Activated CD8-positive, alpha-beta memory T cell treated with anti-CD3 and anti-CD28 coated beads for 36 hours (primary cell): ENCODE measurements around the gene MORN1. TPM values are rescaled to one million over a fixed set of nuclear protein-coding genes. Genes with fewer than 3 reads are reported as not detected.
"Not testable (repeated sequence)": the region's sequence is repeated elsewhere in the genome, so short reads cannot be mapped to it uniquely, and the experiment has no call there.

Experiments
- CTCF ChIA-PET: fragments of 350-600 bp; sonication (Branson Sonifier 250); formaldehyde crosslinking; loops from one replicate; lab custom pipeline; 2021; ENCODE audit warnings: antibody characterized with exemption; lab: Charles Lee
- POLR2A ChIA-PET: fragments of 350-600 bp; sonication (Branson Sonifier 250); formaldehyde crosslinking; loops from one replicate; lab custom pipeline; 2021; ENCODE audit warnings: antibody characterized with exemption; lab: Charles Lee
- total RNA-seq, 2 experiments: library from RNA; stranded (reverse); gene quantifications; one replicate each; pipeline ENCODE4 v1.2.3, GENCODE V29; 2021

The MORN1 gene
- total RNA-seq, result 1 to 10 TPM; 8.7 to 9.9 TPM

DNA sequence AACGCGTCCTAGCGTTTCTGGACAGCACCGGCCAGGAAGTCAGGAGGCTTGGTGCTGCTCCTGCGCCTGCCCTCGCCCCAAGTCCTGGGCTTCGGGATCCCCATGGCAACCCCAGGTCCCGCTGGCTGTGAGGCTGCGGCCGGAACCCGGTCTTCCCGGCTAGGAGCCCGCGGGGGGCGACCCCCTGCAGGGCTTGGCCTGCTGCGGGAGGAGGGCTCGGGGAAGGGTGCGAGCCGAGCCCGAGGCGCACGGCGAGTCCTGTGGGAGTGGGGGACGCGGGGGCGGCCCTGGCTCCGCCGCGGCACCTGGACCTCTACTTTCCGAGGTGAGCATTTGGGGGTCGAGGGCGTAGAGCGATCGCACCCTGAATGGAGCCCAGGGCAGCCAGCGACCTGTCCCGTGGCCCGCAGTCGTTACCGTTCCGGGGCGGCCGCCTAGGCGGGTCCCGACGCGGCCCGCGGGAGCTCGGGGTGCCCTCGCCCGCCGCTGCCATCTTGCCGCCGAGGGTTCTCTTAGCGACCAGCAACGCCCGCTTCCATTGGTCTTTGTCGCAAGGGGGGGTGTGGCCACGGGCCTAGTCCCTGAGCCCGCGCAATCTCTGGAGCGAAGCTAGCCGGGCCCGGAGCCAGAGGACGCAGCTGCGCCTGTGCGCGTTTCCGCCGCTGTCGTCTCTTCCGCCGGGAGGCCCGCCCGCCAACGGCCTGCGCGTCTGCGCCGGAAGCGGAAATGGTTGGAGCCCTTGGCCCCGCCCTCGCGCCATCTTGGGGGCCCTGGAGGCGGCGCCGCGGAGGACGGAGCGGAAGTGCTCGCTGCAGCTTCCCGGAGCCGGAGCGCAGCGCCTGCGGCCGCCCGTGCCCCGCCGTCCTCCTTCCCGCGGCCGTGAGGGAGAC lies at the start of gene MORN1, which contains the start of gene RER1:
Gene MORN1 (minus strand): TSS at position 514 of the 890 bp plus-strand sequence. CDS start 21 bp downstream, at position 493.
Gene RER1 (plus strand): TSS at position 801 of the 890 bp plus-strand sequence. CDS start 3,950 bp downstream, outside the sequence.
- POLR2A ChIA-PET, result interaction anchor here (0.7 to 1.1 kb wide), 8 partner anchors 25 to 196 kb away, joined by 3 to 6 read pairs (median 4); partner anchors contain the start of gene FAAP20

DNA sequence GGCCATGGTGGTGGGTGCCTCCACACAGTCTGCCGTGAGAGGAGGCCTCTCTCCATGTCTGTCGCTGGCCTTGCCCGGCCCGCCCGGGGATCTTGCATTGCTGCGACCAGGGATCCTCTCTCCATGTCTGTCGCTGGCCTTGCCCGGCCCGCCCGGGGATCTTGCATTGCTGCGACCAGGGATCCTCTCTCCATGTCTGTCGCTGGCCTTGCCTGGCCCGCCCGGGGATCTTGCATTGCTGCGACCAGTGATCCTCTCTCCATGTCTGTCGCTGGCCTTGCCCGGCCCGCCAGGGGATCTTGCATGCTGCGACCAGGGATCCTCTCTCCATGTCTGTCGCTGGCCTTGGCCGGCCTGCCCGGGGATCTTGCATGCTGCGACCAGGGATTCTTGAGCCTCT lies 49.0 kb upstream of the MORN1 start:
- CTCF ChIA-PET, POLR2A ChIA-PET: not testable (repeated sequence)

More for the DNA sequence above, at the start of gene MORN1, which contains the start of gene RER1:
- CTCF ChIA-PET, result interaction anchor here (0.8 to 2.3 kb wide), 4 partner anchors 9 to 196 kb away, joined by 3 to 12 read pairs (median 7); partner anchors contain the start of gene FAAP20

DNA sequence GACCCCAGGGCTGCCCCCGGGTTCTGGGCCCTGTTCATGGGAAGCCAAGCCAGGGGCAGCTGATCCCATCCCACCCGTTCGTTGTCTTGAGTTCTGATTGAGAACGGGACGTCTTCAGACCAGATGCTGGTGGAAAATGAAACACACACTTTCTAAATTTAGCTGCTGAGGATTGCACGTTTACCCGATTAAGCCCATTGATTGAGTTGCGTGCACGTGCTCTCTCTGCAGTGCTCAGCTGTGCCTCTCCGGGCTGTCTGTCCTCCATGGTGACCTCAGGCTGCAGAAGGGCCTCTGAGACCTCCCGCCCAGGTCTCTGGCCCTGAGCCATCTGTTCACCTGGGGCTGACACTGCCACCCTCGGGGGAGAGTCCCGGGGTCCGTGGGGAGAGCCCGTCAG lies 48.0 kb upstream of the MORN1 start:
- POLR2A ChIA-PET, result no interaction called here

DNA sequence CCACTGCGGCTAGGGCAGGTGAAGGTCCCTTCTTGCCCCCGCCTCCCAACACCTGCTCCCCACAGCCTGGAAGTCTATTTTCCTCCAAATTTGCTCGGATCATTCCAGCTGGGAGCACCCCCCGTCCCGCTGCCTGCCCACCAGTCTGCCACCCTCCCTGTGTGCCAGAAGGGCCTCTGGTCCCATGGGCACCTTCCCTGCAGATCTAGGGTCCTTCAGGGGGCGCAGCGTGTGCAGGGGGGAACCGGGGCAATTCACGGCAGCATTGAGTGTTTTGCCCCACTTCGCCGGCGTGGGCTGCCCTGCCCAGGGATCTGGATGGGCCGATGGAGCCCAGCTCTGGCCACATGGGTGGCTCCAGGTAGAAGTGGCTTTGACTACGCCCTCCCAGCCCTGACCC lies 47.3 kb upstream of the MORN1 start:
- ChIA-PET POLR2A (no interaction called here), CTCF (no interaction called here)

More for the DNA sequence above, 48.0 kb upstream of the MORN1 start:
- CTCF ChIA-PET, result interaction anchor here (1.0 kb wide), 1 partner anchor 9 kb away, joined by 3 read pairs; no protein-coding TSS in a partner anchor

DNA sequence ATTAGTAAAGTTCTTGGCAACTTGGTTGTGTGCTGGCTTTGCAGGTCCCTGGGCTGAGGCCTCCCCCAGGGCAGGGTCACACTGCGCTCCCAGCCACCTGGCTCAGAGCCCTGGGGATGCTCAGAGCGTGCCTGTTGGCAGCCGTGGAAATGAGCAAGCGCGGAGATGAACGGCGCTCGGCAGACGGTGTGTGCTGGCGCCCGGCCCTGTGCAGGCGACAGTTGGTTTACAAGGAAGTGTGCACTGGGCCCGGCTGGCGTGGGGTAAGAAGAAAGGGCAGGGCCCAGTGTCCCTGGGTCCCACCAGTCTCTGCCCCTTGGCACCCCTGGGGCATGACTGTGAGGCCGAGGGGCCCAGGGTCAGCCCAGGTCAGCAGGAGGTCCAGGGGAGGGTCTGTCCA lies 46.7 kb upstream of the MORN1 start:
- ChIA-PET POLR2A (no interaction called here), CTCF (no interaction called here)

DNA sequence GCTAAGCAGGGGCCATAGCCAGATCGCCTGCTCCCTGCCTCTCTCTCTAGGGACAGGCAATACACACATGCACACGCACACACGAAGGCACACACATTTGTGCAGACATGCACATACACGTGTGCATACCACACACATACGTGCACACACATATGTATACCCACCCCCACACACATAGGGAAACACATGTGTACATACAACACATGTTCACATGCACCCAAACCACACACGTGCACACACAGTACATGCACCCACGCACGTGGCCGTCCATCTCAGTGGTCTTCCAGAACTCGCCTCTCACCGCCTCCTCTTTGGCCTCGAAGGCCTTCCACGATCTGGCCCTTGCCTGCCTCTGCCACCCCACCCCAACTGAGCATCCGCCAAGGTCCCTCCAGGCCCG lies 46.3 kb upstream of the MORN1 start:
- POLR2A ChIA-PET, result no interaction called here
- CTCF ChIA-PET, result no interaction called here

DNA sequence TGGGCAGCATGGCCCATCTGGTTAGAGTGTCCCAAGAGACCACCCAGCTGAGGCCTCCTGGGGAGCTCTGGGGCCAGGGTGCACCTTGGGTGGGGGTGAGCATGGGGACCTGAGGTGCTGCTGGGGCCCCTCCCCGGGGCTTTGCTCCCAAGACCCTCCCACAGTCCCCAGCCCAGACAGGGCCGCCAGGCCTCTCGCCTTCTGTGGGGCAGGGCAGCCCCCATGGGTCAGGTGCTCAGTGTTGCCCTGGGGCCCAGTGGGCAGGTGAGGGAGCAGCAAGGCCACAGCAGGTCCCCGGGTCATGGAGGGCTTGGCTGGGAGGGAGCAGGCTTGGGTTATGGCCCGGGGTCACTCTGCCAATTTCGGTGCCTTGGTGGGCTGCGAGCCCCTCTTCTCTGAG lies 45.5 kb upstream of the MORN1 start:
- ChIA-PET POLR2A (no interaction called here), CTCF (no interaction called here)

DNA sequence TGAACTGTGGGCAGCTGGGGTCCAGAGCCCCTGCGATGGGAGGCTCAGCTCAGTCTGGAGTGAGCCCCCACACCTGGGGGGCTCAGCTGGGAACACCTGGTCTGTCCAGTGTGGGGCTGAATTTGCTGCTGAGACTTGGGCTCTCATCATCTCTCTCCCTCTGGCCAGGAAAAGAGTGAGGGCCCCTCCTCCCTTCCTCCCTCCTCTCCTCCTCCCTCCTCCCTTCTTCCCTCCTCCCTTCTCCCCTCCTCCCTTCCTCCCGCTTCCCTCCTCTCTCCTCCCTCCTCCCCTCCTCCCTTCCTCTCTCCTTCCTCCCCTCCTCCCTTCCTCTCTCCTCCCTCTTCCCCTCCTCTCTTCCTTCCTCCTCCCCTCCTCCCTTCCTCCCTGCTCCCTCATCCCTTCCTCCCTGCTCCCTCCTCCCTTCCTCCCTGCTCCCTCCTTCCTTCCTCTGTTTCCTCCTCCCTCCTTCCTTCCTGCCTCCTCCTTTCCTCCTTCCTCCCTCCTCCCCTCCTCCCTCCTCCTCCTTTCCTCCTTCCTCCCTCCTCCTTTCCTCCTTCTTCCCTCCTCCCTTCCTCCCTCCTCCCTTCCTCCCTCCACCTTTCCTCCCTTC lies 44.5 kb upstream of the MORN1 start:
- CTCF ChIA-PET, result no interaction called here
- POLR2A ChIA-PET, result no interaction called here

DNA sequence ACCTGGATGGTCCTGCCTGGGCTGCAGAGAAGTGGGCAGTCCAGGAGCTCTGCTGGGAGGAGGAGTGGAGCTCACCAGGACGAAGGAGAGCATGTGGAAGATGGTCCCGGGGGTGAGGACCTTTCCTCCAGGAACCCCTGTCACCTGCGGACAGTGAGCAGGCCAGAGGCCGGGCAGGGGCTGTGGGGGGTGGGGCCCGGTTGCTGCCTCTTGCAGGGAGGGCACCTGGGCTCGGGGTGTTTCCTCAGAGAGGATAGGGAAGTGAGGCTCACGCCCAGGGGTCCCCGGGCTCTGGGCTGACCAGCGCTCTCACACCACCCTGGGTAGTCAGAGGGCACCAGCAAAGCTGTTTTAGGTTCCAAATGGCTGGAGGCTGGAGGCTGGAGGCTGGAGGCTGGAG lies 43.7 kb upstream of the MORN1 start:
- ChIA-PET CTCF (no interaction called here), POLR2A (no interaction called here)

DNA sequence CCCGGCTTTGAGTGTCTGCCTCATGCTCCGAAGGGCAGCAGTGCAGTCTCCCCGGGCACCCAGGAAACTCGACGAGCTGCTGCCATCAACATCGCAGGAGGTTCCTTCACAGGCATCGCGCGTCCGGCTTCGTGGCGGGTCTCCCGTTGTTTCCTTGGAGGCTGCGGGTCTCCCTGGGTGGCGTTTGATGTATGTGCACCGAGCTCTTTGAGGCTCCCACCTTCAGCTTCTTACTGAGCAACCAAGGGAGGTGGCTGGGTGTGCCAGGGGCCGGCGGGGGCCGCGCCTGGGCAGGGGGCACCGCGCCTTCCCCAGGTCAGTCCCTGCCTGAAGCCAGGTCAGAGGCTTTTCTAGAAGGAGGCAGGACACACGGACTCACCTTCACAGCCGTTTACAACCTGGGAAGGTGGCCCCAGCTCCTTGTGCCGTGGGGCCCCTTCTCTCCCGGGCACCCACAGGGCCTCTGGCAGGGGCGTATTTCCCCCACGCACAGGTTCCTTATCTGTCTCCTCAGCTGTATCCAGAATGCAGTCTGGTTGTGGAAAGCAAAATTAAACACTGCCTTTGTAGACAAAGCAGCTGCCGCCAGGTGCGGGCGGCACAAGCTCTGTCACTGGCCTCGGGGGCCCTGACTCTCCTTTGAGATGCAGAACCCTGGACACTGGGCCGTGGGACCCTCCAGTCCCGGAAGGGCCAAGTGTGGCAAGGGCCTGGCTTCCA lies 42.7 kb upstream of the MORN1 start:
- ChIA-PET CTCF (no interaction called here), POLR2A (no interaction called here)

DNA sequence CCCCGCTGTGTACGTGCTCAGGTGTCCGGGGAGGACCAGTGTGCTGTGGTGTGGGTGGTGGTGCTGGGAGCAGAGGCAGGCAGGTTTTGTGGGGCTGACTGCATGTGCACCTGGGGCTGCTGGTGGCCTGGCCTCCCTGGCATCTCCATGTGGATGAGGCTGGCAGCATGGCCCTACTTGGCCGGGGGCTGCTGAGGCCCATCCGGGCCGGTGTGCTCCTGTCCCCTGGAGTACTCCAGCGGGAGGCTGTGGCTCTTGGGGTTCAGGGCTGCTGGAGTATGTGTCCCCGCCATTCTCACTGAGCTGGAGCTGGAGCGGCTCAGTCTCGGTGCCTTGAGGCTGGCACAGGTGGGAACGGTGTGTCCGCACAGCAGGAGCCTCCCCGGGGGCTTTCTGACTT lies 41.8 kb upstream of the MORN1 start:
- CTCF ChIA-PET, result no interaction called here
- POLR2A ChIA-PET, result no interaction called here

DNA sequence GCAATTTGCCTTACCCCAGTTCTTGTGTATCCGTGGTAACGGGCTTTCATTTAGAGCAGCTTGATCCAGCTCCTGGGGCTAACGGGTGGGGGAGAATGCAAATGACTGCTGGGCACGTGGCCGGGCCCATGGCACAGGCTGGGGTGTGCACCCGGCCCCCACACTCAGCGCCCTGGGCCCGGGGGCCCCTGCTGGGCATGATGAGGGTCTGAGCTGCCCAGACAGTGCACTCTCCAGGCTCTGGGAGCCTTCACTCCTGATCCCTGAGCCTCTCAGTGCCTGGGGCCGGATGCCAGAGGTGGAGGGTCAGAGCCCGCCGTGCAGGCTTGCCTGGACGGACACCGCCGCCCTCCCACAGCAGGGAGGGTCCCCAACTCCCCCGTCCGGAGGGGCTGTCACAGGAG lies 41.1 kb upstream of the MORN1 start:
- ChIA-PET CTCF (no interaction called here), POLR2A (no interaction called here)

DNA sequence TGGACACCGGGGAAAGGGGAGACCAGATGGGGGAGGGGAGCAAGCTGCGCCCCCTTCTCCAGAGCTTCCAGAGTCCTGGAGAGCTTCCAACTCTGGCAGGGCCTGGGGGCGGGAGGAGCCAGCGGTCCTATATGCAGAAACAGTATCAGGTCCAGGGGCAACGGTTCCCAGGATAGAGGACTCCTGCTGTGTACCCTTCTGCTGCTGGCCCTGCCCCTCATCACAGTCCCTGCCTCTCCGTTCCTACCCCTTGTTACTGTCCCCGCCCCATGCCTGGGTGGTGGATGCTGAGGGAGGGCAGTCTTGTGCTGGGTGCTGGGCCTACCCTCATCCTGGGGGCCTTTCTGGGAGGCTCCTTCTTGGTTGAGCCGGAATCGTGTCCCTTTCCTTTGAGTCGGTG lies 40.2 kb upstream of the MORN1 start:
- ChIA-PET POLR2A (interaction anchor here (1.1 kb wide), 1 partner anchor 11 kb away, joined by 3 read pairs; no protein-coding TSS in a partner anchor), CTCF (no interaction called here)

DNA sequence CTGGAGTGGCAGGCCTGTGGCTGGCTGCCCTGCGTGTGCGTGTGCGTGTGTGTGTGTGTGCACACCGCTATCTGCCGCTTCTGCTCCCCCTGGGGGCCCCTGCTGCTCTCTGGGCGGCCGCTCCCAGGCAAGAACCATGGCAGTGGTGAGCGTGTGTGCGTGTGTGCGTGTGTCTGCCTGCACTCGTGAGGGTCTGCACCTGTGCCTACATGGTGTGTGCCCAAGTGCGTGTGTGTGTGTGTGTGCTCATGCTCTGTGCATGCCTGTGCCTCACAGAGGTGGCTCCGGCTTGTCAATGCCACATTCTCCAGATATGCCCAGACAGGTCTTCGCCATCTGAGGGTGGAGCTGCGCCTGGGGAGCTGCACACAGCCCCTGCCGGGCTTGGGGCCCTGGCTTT lies 39.7 kb upstream of the MORN1 start:
- ChIA-PET CTCF (no interaction called here), POLR2A (interaction anchor here (1.1 kb wide), 1 partner anchor 11 kb away, joined by 3 read pairs; no protein-coding TSS in a partner anchor)

DNA sequence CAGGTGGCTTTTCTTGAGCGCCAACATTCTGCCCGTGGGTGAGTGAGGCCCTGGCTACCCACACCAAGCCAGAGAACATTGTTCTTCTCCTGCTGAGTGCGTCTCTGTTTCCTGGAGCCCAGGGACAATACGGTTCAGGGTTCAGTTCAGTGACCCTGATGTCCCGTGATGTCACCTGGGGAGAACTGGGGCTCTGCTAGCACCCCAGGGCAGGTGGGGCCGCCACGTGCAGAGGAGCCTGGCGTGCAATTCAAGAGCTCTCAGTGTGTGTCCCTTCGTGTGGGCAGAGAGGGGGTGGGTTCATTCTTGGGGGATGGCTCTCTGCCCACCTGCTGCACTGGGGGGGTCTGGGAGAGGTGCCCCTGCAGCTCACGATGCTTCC lies 39.2 kb upstream of the MORN1 start:
- POLR2A ChIA-PET, result interaction anchor here (1.1 kb wide), 1 partner anchor 10 kb away, joined by 3 read pairs; no protein-coding TSS in a partner anchor
- CTCF ChIA-PET, result interaction anchor here (0.5 to 1.4 kb wide), 3 partner anchors 12 to 280 kb away, joined by 3 to 5 read pairs (median 3); no protein-coding TSS in a partner anchor

DNA sequence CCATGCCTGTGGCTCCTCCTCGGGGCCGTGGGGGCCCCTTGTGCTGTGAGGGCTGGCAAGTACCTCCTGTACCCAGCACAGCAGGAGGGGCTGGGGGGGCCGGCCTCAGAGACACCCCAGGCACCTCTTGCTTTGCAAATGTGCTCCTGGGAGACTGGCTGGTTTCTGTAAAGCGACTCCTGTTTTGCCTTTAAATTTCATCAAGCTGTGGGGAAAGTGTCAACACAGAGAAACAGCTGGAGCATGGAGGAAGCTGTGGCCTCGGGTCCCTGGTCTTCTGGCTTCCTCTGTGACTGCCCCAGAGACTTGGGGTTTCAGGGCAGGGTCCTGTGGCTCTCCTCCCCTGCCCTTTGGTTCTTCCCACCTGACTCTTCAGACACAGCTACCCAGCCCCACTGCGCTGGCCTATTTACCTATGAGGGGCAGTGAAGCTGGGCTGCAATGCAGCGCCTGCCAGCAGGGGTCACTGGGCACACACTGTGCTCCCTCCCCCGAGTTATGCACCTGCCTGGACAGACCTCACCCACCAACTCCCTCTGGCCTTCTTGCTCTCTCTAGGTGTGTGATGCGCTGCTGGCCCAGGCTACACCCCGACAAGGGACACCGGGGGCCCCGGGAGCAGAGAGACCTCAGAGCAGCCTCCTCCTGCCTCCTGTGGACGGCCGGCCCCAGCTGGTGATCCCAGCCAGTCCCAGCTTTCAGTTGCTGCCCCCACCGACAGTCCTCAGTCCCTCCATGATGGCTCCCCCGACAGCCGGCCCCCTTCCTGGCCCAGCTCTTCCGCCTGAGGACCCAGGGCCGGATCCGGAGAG lies 38.6 kb upstream of the MORN1 start:
- CTCF ChIA-PET, result interaction anchor here (0.5 to 1.4 kb wide), 4 partner anchors 10 to 280 kb away, joined by 3 to 5 read pairs (median 3); no protein-coding TSS in a partner anchor
- POLR2A ChIA-PET, result no interaction called here

DNA sequence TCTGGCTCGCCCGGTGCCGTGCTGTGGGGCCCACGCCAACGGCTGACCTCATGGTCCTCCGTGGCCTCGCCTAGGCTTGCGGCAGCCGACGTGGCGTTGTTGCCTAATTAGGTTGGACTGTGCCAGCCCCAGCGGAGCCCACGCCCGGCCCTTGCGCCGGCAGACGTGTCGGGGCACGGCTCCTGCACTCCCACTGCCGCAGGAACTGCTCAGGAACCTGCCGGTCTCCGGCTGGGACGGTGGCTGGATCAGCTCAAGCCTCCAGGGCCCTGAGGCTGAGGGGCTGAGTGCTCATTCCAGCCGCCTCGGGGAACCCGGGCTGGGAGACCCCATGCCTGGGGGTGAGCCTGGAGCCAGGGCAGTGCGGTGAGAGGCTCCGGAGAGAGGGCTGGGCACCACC lies 37.1 kb upstream of the MORN1 start:
- CTCF ChIA-PET, result no interaction called here
- POLR2A ChIA-PET, result no interaction called here

DNA sequence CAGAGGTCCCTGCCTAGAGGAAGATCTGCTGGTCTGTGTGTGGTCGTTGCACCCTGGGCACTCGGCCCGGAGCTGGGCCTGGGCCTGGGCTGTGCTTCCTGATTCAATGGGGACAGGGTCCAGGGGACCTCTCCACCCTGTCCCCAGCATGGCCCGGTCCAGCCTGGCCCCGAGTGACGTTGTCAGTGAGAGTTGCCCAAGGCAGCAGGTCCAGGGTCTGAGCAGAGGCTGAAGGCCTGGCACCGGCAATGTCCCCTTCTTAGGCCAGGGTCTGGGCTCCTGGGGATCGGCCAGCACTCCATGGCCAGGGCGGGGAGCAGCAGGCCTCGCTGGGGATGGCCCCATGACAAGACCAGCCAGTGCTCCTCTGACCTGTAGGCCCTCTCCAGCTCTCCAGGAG lies 36.6 kb upstream of the MORN1 start:
- CTCF ChIA-PET, result no interaction called here
- POLR2A ChIA-PET, result no interaction called here

DNA sequence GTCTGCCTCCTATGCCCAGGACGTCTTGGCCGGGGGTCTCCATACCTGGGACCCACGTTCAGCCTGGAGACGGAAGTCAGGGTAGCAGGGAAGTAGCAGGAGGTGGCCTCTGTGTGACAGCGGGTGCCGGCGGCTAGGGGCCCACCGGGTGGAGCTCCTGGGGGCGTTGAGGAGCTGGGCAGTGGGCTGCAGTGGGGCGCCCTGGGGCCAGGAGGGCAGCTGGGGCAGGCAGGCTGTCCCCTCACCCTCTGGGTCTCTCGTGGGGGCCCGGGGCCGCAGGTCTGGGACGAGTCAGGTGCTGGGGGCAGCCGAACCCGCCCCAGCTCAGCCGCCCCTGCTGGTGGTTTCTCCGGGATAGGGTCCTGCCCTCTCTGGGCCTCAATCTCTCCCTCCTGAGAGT lies 35.7 kb upstream of the MORN1 start:
- ChIA-PET POLR2A (no interaction called here), CTCF (no interaction called here)
